Mucosa of descending colon (tissue), 3 donors: Measurements from ENCODE around the gene GABPB1. TPM values are rescaled to one million over a fixed set of nuclear protein-coding genes. Genes with fewer than 3 reads are reported as not detected.

Experiments used
- ATAC-seq: fragments of 200-7000 bp; cut with Tn5 transposase; one replicate; pipeline ENCODE4 v1.9.1; 2020; ENCODE audit warnings: mild to moderate bottlenecking, moderate library complexity
- DNase-seq, 3 donors: peaks; one replicate each; pipeline ENCODE4 v3.0.0-alpha.2; 2020
- H3K36me3 ChIP-seq: fragments of 200-600 bp; one replicate; pipeline ENCODE4 v1.8.0; 2021; ENCODE audit warnings: low read depth, mild to moderate bottlenecking
- H3K4me1 ChIP-seq: fragments of 200-600 bp; one replicate; pipeline ENCODE4 v1.8.0; 2021; ENCODE audit warnings: low read depth, mild to moderate bottlenecking
- H3K4me3 ChIP-seq: fragments of 200-600 bp; one replicate; pipeline ENCODE4 v1.8.0; 2021; ENCODE audit warnings: mild to moderate bottlenecking
- H3K9me3 ChIP-seq: fragments of 200-600 bp; one replicate; pipeline ENCODE4 v1.8.0; 2021; ENCODE audit warnings: mild to moderate bottlenecking
- CTCF ChIP-seq: fragments of 200-600 bp; IDR thresholded peaks from one replicate; pipeline ENCODE4 v1.8.0; 2022; ENCODE audit warnings: antibody characterized with exemption, mild to moderate bottlenecking
- intact Hi-C, 2 donors: fragments of 100-400 bp; cut with DNase I in 1 of 2; cut with micrococcal nuclease in 1 of 2; formaldehyde crosslinking; loops; one replicate each; pipeline versions ENCODE4 v1.11.0 to v1.11.1; 2022; cut with DNase I, micrococcal nuclease
- total RNA-seq, 3 donors: library from RNA; stranded (reverse); fragmentation: NEBNext Ultra II Directional in 2 of 3; extraction: Animal tissue kit (Norgen Biotek cat#: 25700) in 2 of 3; gene quantifications; one replicate each; pipeline versions ENCODE4 v1.2.1 to v1.2.4, GENCODE V29; 2021 to 2023
- donor health status: DM: no; HTN: no; CAD: no; lungs with moderate emphysema.
- donor health status: DM: no; HTN: no; CAD: no.
- donor health status: DM: no; HTN: yes; CAD: no.

The GABPB1 gene
- total RNA-seq, 3 donors from 2014 or later: 10.0 to 15.6 (median 12.3) TPM

- DNase-seq (no peak), ATAC-seq (no peak)
- no peak for TF ChIP-seq CTCF
- Histone ChIP-seq H3K36me3 (no peaks in the 10 kb centered on the region), H3K4me3 (no peak overlapping the region), H3K4me1 (no peaks in the 10 kb centered on the region), H3K9me3 (no peaks in the 10 kb centered on the region)
- intact Hi-C loops: no loop called here
Observed at GRCh38 chr15:50321680-50322210, 33.3 kb downstream of the GABPB1 start.

GRCh38 chr15:50320504-50320903 lies 34.5 kb downstream of the GABPB1 start:
- Histone ChIP-seq H3K36me3 (no peaks in the 10 kb centered on the region), H3K4me3 (no peak overlapping the region), H3K4me1 (no peaks in the 10 kb centered on the region), H3K9me3 (no peaks in the 10 kb centered on the region)
- ATAC-seq (no peak), DNase-seq (no peak)
- intact Hi-C loops: no loop called here
- no peak for TF ChIP-seq CTCF

DNA sequence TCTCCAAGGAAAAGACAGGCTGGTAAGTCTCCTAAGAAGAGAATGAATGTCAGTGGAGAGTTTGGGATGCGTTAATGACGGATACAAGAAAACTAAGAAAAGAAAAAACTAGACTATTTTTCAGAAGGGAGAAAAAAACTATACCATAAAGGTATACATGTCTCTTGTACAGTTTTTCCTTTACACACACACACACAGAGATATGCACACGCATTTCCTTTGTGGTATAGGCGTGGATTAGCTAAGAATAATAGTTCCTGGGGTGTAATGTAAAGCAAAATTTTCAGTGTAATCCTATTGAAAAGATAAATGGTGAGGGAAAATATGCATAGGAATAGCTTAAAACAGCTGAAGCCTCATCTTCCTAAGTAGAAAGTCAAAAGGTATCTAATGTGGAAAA lies 36.3 kb downstream of the GABPB1 start:
- no peak for TF ChIP-seq CTCF
- ATAC-seq (no peak), DNase-seq (no peak)
- H3K4me3 ChIP-seq: no peak overlapping the region
- H3K36me3 ChIP-seq: no peaks in the 10 kb centered on the region
- no peaks in the 10 kb centered on the region for H3K4me1 ChIP-seq
- intact Hi-C loops: no loop called here
- no peaks in the 10 kb centered on the region for H3K9me3 ChIP-seq

- no peaks in the 10 kb centered on the region for H3K4me1 ChIP-seq
- no peak overlapping the region for H3K4me3 ChIP-seq
- DNase-seq: no peak
- ATAC-seq: peak; percentile 51
- TF ChIP-seq CTCF: no peak
- intact Hi-C loops: no loop called here
- no peaks in the 10 kb centered on the region for H3K36me3 ChIP-seq
- H3K9me3 ChIP-seq: no peaks in the 10 kb centered on the region
Observed at GRCh38 chr15:50315814-50316630, 39.0 kb downstream of the GABPB1 start.

GRCh38 chr15:50312636-50313035 lies 42.4 kb downstream of the GABPB1 start:
- Histone ChIP-seq H3K36me3 (no peaks in the 10 kb centered on the region), H3K4me1 (no peaks in the 10 kb centered on the region), H3K4me3 (no peak overlapping the region), H3K9me3 (no peaks in the 10 kb centered on the region)
- intact Hi-C loops: no loop called here
- no peak for DNase-seq
- ATAC-seq: no peak
- no peak for TF ChIP-seq CTCF
